AG10803 (cell line): Measurements from ENCODE around the gene GOLGA8Q.
"Not testable (repeated sequence)": the region's sequence is repeated elsewhere in the genome, so short reads cannot be mapped to it uniquely, and the experiment has no call there.

Experiments
- DNase-seq: peaks from one replicate; pipeline ENCODE4 v3.0.0; 2010; ENCODE audit warnings: low read depth
- H3K4me3 ChIP-seq: 2 replicates; pipeline ENCODE4 v1.5.1; 2011; ENCODE audit warnings: mild to moderate bottlenecking, low read length, control low read depth

The GOLGA8Q gene, protein sequence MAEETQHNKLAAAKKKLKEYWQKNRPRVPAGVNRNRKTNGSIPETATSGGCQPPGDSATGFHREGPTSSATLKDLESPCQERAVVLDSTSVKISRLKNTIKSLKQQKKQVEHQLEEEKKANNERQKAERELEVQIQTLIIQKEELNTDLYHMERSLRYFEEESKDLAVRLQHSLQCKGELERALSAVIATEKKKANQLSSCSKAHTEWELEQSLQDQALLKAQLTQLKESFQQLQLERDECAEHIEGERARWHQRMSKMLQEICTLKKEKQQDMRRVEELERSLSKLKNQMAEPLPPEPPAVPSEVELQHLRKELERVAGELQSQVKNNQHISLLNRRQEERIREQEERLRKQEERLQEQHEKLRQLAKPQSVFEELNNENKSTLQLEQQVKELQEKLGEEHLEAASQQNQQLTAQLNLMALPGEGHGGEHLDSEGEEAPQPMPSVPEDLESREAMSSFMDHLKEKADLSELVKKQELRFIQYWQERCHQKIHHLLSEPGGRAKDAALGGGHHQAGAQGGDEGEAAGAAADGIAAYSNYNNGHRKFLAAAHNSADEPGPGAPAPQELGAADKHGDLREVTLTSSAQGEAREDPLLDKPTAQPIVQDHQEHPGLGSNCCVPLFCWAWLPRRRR

DNA sequence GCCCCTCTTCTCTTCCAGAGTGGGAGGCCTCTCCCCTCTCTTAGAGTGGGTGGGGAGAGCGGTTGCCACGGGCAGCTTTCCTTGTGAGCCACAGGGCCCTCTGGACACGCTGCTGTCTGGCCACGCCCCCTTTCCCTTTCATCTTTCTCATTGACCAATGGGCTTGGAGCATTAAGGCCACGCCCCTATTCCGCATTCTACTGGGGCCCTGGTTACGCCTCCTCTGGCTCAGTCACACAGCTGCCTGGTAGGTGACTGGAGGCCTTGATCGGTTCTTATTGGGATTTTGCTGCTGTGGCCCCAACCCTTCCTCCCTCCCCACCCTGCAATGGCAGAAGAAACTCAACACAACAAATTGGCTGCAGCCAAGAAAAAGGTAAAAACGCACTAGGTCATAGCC is at the start of gene GOLGA8Q:
Gene GOLGA8Q (plus strand): TSS at position 301 of the 400 bp plus-strand sequence. CDS start 28 bp downstream, at position 329.
- not testable (repeated sequence) for H3K4me3 ChIP-seq, DNase-seq

- H3K4me3 ChIP-seq, DNase-seq: not testable (repeated sequence)
These were observed 48.7 kb upstream of the GOLGA8Q start for GRCh38 chr15:30502904-30503781.

DNA sequence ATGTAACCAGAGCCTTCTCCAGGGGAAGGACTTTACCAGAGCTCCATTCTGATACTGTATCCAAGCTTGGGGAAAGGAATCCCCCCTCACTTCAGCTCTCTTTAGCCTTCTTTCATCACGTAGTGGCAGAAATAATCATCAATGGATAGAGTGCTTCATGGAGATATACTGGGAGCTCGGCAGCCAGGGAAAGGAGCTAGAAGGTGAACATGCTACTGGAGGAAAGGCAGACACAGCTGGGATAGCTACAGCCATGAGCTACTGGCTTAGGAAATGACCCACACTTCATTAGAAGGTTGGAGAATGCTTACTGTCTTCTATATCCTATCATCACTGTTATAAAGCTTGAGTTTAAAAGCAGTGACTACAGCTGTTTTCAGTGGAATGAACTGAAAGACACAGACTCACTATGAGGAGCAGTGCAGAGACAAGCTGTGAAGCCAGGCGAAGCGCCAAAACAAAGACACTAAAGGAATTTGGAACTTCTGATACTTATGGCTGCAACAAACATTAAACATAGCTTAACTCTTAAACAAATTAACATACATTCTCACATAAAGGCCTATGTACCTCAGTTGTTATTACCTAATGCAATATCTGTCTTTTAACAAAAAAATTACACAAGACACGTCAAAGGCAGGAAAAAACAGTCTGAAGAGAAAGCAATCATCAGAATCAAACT is 47.5 kb upstream of the GOLGA8Q start:
- DNase-seq: not testable (repeated sequence)

DNA sequence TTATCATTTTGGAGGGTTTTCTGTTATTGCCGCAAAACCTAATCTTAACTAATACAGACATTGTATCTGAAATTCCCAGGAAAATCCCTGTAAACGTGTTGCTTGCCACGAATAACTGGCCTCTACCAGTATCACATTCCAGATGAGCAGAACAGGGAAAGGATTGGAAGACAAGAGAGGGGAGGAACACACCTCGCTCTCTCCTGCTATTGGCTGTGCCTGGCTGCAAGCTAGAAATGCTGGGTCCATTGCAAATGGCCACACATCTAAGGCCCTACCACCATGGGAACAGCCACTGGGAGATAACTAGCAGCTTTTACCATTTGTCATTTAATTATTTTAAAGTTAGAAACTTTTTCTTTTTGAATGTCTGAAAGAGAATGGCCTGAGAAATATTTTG is 37.3 kb upstream of the GOLGA8Q start:
- DNase-seq, H3K4me3 ChIP-seq: not testable (repeated sequence)

More for the DNA sequence above, 47.5 kb upstream of the GOLGA8Q start:
- not testable (repeated sequence) for H3K4me3 ChIP-seq

DNA sequence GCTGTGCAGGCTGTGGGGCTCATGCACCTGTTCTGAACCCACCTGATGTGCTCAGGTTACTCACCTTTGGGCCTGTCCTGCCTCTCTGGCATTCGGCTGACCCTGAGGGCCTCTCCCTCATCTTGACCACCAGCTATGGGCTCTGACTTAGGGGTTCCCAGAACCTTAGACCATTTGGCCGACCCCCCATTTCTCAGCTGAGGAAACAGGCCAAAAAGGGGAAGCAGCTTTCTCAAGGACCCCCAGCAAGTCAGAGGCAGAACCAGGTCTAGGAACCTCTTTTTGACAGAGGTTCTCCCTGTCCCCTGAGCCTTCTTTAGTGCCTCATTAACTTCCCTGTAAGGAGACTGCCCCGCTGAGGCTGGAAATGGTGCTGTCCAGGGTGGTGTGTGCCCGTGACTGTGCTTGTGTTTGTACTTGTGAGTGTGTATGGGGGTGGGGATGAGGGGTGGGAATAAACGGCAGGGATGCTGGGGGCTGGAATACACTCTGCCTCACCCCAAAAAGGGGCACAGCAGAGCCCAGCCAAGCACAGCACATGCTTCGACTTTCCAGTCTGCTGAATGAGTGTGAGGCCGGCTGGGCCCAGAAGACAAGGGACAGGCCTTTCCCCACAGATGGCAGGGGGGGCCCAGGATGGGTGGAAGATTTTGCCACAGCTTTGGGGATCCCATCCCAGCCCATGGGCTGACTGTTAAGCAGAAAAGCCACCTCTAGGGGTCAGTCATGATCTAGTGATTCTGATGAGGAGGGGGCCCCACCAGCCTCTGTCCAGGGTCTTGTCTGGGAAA is 28.2 kb upstream of the GOLGA8Q start:
- not testable (repeated sequence) for H3K4me3 ChIP-seq, DNase-seq

GRCh38 chr15:30525912-30526311 is 25.9 kb upstream of the GOLGA8Q start:
- H3K4me3 ChIP-seq, DNase-seq: not testable (repeated sequence)

DNA sequence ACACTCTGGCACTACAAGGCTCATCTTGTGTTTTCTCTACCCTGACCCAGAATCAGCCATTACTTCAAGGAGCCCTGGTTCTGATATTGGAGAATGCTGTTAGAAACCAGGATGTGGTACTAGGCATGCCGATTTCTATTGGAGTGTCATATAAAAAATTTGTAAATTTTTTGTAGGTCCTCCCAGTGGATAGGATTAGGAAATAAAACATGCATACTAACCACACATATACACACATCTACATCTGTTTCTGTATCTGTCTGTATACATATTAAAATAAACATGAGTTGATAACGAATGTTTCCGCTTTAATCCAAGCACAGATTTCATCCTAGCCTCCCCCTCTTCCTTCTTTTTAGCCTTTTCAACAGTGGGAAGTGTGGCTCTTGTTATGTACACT is 22.8 kb upstream of the GOLGA8Q start:
- not testable (repeated sequence) for H3K4me3 ChIP-seq, DNase-seq

DNA sequence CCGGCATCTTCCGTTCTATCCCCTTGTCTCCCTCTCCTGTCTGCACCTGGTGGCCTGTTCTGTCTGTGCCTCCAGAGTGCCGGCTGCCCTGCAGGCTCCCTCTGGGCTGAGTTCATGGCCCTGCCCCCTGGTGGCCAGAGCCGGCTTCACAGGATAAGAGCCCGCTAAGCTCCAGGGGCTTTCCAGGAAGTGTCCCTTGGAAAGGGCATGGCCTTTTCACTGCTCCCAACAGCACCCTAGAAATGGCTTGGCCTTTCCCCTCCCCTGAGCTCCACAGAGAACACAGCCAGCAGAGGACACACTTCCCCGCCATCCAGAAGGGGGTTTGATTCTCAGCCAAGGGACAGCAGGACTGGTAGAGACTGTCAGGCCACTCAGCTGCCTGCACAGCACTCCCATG is 15.1 kb downstream of the GOLGA8Q start:
- not testable (repeated sequence) for DNase-seq, H3K4me3 ChIP-seq

- not testable (repeated sequence) for DNase-seq, H3K4me3 ChIP-seq
These were observed 21.2 kb downstream of the GOLGA8Q start for GRCh38 chr15:30573012-30573491.

DNA sequence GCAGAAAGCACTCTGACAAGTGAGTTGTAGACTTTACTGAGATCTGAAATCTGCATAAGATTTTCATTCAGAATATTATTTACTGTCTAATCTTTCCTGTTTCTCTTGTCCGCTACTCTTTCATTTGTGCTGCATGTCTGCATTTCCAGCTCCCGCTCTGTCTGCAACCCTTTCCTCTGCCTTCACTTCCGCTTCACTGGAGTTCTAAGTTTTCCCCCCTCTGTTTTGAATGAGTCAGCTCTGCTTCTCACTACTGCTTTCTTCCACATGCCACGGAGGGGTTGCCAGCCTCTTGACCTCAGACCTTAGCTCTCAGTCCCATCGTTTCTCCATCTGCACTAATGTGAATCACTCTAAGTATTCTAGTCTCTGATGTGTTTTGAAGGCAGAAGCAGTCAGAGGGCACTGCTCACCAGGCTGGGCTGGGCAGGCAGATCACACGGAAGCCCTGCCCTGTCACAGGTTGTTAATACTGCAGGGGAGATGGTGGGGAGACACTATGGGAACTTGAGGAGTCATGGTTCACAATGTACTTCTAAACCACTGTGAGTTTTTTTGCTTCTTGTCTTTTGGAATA is 27.6 kb downstream of the GOLGA8Q start:
- not testable (repeated sequence) for H3K4me3 ChIP-seq, DNase-seq

GRCh38 chr15:30580716-30581115 is 28.9 kb downstream of the GOLGA8Q start:
- not testable (repeated sequence) for H3K4me3 ChIP-seq

DNA sequence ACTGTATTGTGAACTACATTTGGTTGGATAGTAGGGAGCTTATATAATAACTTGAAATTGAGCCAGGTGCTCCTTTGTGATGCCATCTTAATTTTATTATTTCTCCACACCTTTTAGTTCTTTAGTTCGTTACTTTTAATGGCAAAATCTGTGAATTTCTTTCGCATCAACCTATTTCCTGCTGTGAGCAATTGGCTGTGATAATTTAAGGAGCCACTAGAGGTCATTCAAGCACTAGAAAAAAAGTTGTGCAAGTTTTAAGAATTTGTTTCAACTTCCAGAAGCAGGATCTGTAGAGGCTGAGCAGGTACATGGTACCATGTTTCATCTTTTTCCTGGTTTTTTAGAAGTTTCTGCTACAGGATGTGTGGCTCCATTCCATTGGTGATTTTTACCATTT is 47.1 kb downstream of the GOLGA8Q start:
- not testable (repeated sequence) for H3K4me3 ChIP-seq, DNase-seq

More at GRCh38 chr15:30580716-30581115, 28.9 kb downstream of the GOLGA8Q start:
- DNase-seq: not testable (repeated sequence)

GRCh38 chr15:30603796-30604195 is 51.9 kb downstream of the GOLGA8Q start, which contains the start of gene GOLGA8H:
GOLGA8H (plus strand) TSS chr15:30604028; CDS start chr15:30604126, 98 bp downstream.
- not testable (repeated sequence) for H3K4me3 ChIP-seq, DNase-seq
